ENCODE data around the gene MEGF11.

DNA sequence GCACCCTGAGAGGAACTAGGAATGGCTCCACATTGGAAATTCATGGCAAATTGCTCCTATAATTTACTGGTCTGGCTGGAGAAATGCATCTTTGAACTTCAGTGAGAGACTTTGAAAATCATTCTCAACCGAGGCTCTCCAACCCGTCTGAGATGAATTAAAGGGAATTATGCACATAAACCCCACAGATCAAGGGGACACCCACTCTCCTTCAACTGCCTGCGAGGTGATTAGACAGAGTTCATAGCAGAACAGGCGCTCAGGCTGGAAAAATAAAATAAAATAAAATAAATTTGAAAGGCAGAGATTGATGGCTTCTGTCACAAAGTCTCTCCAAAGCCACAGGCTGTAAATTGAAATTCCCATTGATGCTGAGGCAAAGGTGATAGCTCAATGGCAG is 37.7 kb downstream of the MEGF11 start:
- TF ChIP-seq, protein P1, sequence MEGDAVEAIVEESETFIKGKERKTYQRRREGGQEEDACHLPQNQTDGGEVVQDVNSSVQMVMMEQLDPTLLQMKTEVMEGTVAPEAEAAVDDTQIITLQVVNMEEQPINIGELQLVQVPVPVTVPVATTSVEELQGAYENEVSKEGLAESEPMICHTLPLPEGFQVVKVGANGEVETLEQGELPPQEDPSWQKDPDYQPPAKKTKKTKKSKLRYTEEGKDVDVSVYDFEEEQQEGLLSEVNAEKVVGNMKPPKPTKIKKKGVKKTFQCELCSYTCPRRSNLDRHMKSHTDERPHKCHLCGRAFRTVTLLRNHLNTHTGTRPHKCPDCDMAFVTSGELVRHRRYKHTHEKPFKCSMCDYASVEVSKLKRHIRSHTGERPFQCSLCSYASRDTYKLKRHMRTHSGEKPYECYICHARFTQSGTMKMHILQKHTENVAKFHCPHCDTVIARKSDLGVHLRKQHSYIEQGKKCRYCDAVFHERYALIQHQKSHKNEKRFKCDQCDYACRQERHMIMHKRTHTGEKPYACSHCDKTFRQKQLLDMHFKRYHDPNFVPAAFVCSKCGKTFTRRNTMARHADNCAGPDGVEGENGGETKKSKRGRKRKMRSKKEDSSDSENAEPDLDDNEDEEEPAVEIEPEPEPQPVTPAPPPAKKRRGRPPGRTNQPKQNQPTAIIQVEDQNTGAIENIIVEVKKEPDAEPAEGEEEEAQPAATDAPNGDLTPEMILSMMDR (IDR thresholded peaks at IDR 0.05), result no peak
- TF ChIP-seq POLR2A (IDR thresholded peaks at IDR 0.05) (no peak), POLR2AphosphoS5 (IDR thresholded peaks at IDR 0.05) (no peak)
